Astrocyte of the spinal cord (primary cell): ENCODE measurements around the gene ZBED5.

ENCODE experiments used
- DNase-seq: peaks from one replicate; pipeline ENCODE4 v3.0.0; 2011; ENCODE audit warnings: low read depth, low spot score
- H3K4me3 ChIP-seq: 2 replicates; pipeline ENCODE4 v1.5.1; 2011; ENCODE audit warnings: low read depth, mild to moderate bottlenecking, low read length, moderate library complexity
- CTCF ChIP-seq: IDR thresholded peaks from 2 replicates; pipeline ENCODE4 v1.5.1; 2012; ENCODE audit warnings: low read depth, mild to moderate bottlenecking, low read length, inconsistent platforms
- in situ Hi-C: cut with HindIII; loops from 2 replicates; pipeline ENCODE4 v1.10.0; 2017; ENCODE audit warnings: low sequenced_read_pairs

ZBED5 gene

GRCh38 chr11:10808235-10808552, 49.7 kb downstream of the ZBED5 start:
- in situ Hi-C loops = no loop called here
- H3K4me3 ChIP-seq = peak overlapping the region; percentile 74
- TF ChIP-seq CTCF = no peak
- no peak for DNase-seq

GRCh38 chr11:10807493-10808234, 50.2 kb downstream of the ZBED5 start:
- TF ChIP-seq CTCF = no peak
- H3K4me3 ChIP-seq = peak overlapping the region; percentile 74
- in situ Hi-C loops = no loop called here
- DNase-seq = peak; percentile 51

DNA sequence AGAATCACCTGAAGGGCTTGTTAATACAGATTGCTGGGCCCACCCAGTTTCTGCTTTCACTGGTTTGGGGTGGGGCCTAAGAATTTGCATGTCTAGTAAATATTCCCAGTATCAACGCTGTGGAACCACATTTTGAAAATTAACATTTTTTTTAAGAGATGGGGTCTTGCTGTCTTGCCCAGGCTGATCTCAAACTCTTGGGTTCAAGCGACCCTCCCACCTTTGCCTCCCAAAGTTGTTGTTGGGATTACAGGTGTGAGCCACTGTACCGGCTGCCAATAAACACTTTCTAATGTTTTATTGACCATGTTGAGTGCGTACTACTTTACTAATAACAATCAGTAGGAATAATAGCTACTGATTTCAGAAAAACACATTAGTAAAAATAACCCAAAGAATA, 51.6 kb downstream of the ZBED5 start:
- in situ Hi-C loops = no loop called here
- no peak for DNase-seq
- H3K4me3 ChIP-seq = no peak overlapping the region
- TF ChIP-seq CTCF = no peak

DNA sequence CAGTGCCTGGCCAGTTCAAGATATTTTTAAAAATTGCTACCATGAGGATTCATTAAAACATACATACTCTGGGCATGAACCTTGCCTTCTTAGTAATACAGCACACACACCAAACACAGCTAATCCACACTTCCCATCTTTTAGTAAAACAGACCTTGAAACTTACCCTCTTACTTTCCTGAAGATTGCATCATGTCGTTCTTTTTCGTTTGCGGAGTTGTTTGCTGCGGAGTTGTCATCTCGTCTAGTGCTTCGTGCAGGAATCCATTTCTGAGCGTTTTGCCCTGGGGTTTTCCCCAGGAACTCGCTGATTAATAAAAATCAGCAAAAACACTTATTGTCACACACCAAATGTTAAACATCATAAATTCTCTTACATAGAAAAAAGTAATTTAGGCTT, 52.1 kb downstream of the ZBED5 start:
- TF ChIP-seq CTCF = no peak
- no peak for DNase-seq
- H3K4me3 ChIP-seq = no peak overlapping the region
- in situ Hi-C loops = no loop called here

DNA sequence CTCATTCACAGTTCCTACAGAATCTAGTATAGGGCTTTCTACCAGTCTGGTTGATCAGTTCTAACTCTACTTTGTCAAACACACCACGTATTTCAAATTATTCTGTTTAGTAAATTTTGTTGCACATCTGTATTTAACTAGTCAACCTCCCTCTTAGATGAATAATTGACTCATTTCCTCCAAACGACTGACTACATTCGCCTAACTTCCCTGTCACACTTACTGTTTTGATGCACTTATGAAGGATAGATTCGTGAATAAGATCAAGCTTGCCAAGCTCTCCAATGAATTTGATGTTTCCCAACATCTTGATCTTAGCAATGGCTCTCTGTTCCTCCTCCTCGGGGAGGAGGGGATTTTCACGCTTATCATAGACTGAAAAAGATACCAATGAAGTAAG, 54.2 kb downstream of the ZBED5 start:
- no peak for TF ChIP-seq CTCF
- no peak for DNase-seq
- no peak overlapping the region for H3K4me3 ChIP-seq
- in situ Hi-C loops = no loop called here
